ENCODE data around the gene ZSCAN22.
"Not testable (repeated sequence)": the region's sequence is repeated elsewhere in the genome, so short reads cannot be mapped to it uniquely, and the experiment has no call there.

Gene ZSCAN22

GRCh38 chr19:58318297-58318696, 8.5 kb upstream of the ZSCAN22 start:
- no peak for DNase-seq (ENCODE audit: low read depth)

- DNase-seq (ENCODE audit: low read depth) = no peak
These were observed 7.6 kb upstream of the ZSCAN22 start for GRCh38 chr19:58319241-58319640.

DNA sequence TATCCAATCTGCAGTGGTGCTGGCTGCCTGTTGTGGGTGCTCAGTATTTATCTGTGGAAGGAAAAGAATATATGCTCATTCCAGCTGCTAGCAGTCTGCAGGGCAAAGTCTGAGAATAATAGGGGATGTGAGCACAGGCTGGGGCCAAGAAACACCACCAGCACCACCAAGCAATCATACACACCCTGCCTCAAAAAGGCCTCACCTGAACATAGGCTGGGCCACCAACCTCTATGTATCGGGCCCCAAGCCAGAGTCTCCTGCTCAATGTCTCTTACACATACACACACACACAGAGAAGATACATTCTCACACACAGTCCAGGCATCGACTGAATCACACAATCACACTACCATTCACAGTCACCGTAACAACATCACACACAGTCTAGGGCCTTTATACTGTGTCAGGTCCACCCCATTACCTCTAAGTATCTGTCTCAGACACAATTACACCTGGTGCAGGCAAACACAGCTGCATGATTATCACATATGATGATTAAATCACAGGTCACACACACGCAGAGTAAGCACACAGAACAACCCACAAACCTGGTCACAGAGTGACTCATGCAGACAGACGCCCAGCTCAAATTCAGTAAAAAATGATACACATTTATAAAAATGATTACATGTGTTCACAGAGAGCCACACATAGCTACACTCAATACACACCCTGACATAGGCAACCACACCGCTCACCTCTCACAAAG, 1.3 kb upstream of the ZSCAN22 start:
- DNase-seq (ENCODE audit: low read depth) = peak; percentile 12

DNA sequence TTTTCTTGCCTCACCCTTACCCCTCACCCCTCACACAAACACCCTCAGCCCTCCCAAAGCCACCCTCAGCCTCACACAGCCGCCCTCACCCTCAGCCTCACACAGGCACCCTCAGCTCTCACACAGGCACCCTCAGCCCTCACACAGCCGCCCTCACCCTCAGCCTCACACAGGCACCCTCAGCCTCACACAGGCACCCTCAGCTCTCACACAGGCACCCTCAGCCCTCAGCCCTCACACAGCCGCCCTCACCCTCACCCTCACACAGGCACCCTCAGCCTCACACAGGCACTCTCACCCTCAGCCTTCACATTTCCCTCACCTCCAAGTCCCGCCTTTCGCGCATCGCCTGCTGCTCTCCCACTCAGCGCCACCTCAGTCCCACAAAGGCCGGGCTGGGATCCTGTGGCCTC, 287 bp upstream of the ZSCAN22 start:
- no peak for DNase-seq (ENCODE audit: low read depth)

DNA sequence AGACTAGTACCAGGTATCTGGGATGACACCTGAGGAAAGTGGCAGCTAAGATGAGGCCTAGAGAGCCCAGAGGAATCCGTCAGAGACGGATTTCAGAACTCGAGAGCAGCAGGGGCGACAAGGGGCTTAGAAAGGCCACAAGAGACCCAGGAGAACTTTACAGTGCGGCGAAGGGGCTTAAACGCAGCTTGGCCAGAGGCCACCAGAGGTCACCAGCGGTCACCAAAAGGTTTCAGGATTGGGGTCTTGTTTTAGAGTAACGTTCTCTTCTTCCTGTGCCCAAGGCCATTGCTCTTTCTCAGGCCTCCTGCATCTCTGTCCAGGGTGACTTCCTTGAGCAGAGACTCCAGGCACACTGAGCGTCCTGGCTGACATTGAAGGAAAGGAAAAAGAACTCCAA, 2.2 kb downstream of the ZSCAN22 start:
- no peak for DNase-seq (ENCODE audit: low read depth)

GRCh38 chr19:58330458-58330857, 3.7 kb downstream of the ZSCAN22 start:
- no peak for DNase-seq (ENCODE audit: low read depth)

- DNase-seq (ENCODE audit: low read depth) = no peak
These were observed 5.9 kb downstream of the ZSCAN22 start for GRCh38 chr19:58332697-58333096.

DNA sequence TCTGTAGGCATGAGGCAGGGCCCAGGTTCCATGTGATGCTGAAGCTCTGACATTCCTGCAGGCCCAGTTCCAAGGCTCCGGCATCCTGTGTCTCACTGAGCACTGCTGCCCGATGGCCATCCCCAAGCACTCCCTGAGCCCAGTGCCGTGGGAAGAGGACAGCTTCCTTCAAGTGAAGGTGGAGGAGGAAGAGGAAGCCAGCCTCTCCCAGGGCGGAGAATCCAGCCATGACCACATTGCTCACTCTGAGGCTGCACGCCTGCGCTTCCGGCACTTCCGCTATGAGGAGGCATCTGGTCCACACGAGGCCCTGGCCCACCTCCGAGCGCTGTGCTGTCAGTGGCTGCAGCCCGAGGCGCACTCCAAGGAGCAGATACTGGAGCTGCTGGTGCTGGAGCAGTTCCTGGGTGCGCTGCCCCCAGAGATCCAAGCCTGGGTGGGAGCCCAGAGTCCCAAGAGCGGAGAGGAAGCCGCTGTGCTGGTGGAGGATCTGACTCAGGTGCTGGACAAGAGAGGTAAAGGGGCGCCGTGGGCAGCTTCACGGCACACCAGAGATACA, 8.0 kb downstream of the ZSCAN22 start:
- DNase-seq (ENCODE audit: low read depth) = no peak

- DNase-seq (ENCODE audit: low read depth) = no peak
These were observed 8.8 kb downstream of the ZSCAN22 start for GRCh38 chr19:58335630-58336029.

GRCh38 chr19:58336216-58336615, 9.4 kb downstream of the ZSCAN22 start:
- no peak for DNase-seq (ENCODE audit: low read depth)

DNA sequence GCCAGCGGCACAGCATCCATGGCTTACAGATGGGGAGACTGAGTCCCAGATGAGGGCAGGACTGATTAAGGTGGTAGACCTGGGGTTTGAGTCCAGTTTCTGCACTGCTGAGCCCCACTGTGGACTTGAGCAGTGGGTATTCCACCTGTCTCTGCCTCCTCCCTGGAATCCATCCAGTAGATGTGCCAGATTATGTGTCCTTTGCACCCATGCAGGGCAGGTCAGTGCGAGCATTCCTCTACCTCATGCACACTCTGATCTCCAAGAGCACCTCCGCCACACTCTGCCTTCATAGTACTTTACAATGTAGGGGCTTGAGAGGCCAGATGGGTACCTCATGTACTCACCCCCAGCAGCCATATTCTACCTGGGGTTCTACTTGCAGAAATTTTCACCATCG, 10.0 kb downstream of the ZSCAN22 start:
- no peak for DNase-seq (ENCODE audit: low read depth)

GRCh38 chr19:58338336-58338735, 11.5 kb downstream of the ZSCAN22 start:
- no peak for DNase-seq (ENCODE audit: low read depth)

GRCh38 chr19:58338825-58339558, 12.2 kb downstream of the ZSCAN22 start:
- no peak for DNase-seq (ENCODE audit: low read depth)

DNA sequence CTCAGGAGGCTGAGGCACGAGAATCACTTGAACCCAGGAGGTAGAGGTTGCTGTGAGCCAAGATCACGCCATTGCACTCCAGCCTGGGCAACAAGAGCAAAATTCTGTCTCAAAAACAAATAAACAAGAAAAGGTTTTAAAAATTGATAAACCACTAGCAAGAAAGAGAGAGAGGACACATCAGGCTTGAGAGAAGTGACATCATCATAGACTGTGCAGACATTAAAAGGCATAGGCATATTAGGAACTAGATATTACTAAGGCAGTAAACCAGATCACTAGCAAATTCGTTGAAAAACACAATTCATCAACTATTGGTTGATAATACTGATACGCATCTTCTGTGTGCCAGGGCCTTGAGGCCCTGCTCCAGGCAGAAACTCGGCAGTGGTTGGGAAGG, 18.8 kb downstream of the ZSCAN22 start:
- no peak for DNase-seq (ENCODE audit: low read depth)

- DNase-seq (ENCODE audit: low read depth) = peak; percentile 64
These were observed 20.5 kb downstream of the ZSCAN22 start for GRCh38 chr19:58346961-58347929.

GRCh38 chr19:58348080-58348479, 21.3 kb downstream of the ZSCAN22 start:
- DNase-seq (ENCODE audit: low read depth) = not testable (repeated sequence)

- DNase-seq (ENCODE audit: low read depth) = no peak
These were observed 22.8 kb downstream of the ZSCAN22 start for GRCh38 chr19:58349590-58349989.

- no peak for DNase-seq (ENCODE audit: low read depth)
These were observed 23.4 kb downstream of the ZSCAN22 start for GRCh38 chr19:58350001-58350861.

GRCh38 chr19:58350871-58351557, 24.2 kb downstream of the ZSCAN22 start:
- no peak for DNase-seq (ENCODE audit: low read depth)

GRCh38 chr19:58351558-58351878, 24.7 kb downstream of the ZSCAN22 start:
- no peak for DNase-seq (ENCODE audit: low read depth)
